Stimulated activated naive B cell treated with anti-CD40 and anti-IgM and Interleukin-4, amounts not matched to agents 10 μg/mL and 1 μg/mL and 100 μg/mL, for 72 hours (primary cell): ENCODE results near the gene DCTN3.

Source experiments
- ATAC-seq, 2 donors: fragments of 150-1000 bp; cut with Tn5 transposase; replicated peaks; 2 replicates each; pipeline ENCODE4 v1.10.0; 2021; ENCODE audit warnings: moderate library complexity in 1 of 2
- DNase-seq: peaks from one replicate; pipeline ENCODE4 v3.0.0; 2021
- H3K27ac Mint-ChIP-seq: one replicate; pipeline ENCODE4 v1.8.0; 2022; ENCODE audit warnings: mild to moderate bottlenecking, mixed read lengths
- H3K27me3 Mint-ChIP-seq, 2 donors: one replicate each; pipeline ENCODE4 v1.8.0; 2022; ENCODE audit warnings: mixed read lengths in 2 of 2
- H3K36me3 Mint-ChIP-seq, 2 donors: one replicate each; pipeline ENCODE4 v1.8.0; 2022; ENCODE audit warnings: mixed read lengths in 2 of 2, mild to moderate bottlenecking in 1 of 2
- H3K4me1 Mint-ChIP-seq, 2 donors: one replicate each; pipeline ENCODE4 v1.8.0; 2022; ENCODE audit warnings: mixed read lengths in 2 of 2, mild to moderate bottlenecking in 1 of 2
- H3K4me3 Mint-ChIP-seq, 2 donors: one replicate each; pipeline ENCODE4 v1.8.0; 2022; ENCODE audit warnings: mild to moderate bottlenecking in 2 of 2, mixed read lengths in 2 of 2, moderate library complexity in 1 of 2
- H3K9me3 Mint-ChIP-seq, 2 donors: one replicate each; pipeline ENCODE4 v1.8.0; 2022; ENCODE audit warnings: mixed read lengths in 2 of 2, mild to moderate bottlenecking in 1 of 2

Gene DCTN3

GRCh38 chr9:34600908-34601307 is 19.4 kb downstream of the DCTN3 start:
- Mint-ChIP-seq H3K4me1 (peaks cover 0 to 2% of the 10 kb centered on the region in 2 donors), H3K9me3 (no peaks in the 10 kb centered on the region), H3K27ac (no peak overlapping the region), H3K27me3 (peaks cover 17 to 26% of the 10 kb centered on the region in 2 donors), H3K4me3 (no peak overlapping the region), H3K36me3 (no peaks in the 10 kb centered on the region)
- ATAC-seq (no peak), DNase-seq (no peak)

- peaks cover 0 to 2% of the 10 kb centered on the region in 2 donors for H3K4me1 Mint-ChIP-seq
- no peak overlapping the region for H3K27ac Mint-ChIP-seq
- no peaks in the 10 kb centered on the region for H3K9me3 Mint-ChIP-seq
- no peak overlapping the region for H3K4me3 Mint-ChIP-seq
- DNase-seq, result no peak
- no peak for ATAC-seq
- peaks cover 23 to 32% of the 10 kb centered on the region in 2 donors for H3K27me3 Mint-ChIP-seq
- no peaks in the 10 kb centered on the region for H3K36me3 Mint-ChIP-seq
Measured at GRCh38 chr9:34599546-34599945, 20.7 kb downstream of the DCTN3 start.

DNA sequence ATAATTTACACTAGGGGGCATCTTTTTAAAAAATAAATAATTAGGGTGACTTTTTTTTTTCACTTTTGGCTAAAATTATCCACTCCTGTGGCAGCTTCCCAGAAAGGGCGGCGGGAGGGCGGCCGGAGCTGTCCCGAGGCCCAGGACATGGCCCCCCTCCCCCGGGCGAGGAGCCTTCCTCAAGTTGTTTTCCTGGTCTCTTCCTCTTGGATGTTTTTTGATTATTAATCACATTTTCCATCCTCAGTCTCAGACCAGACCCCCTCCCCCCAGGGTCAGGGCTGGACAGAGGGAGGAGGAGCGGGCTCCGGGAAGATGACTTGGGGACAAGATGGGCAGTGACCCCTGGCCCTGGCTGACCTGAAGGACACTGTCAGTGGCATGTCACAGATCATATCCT is 26.1 kb downstream of the DCTN3 start:
- no peak for ATAC-seq
- H3K4me3 Mint-ChIP-seq, result no peak overlapping the region
- H3K9me3 Mint-ChIP-seq, result no peaks in the 10 kb centered on the region
- H3K36me3 Mint-ChIP-seq, result peaks cover 0 to 5% of the 10 kb centered on the region in 2 donors
- peaks cover 28 to 40% of the 10 kb centered on the region in 2 donors for H3K4me1 Mint-ChIP-seq
- H3K27me3 Mint-ChIP-seq, result peaks cover 56 to 64% of the 10 kb centered on the region in 2 donors
- DNase-seq, result no peak
- H3K27ac Mint-ChIP-seq, result no peak overlapping the region

GRCh38 chr9:34592895-34593601 is 27.2 kb downstream of the DCTN3 start:
- Mint-ChIP-seq H3K4me3 (no peak overlapping the region), H3K27me3 (peaks cover 65 to 75% of the 10 kb centered on the region in 2 donors), H3K27ac (no peak overlapping the region), H3K4me1 (peaks cover 36 to 50% of the 10 kb centered on the region in 2 donors), H3K9me3 (no peaks in the 10 kb centered on the region), H3K36me3 (peaks cover 0 to 5% of the 10 kb centered on the region in 2 donors)
- no peak for DNase-seq
- ATAC-seq, result no peak

DNA sequence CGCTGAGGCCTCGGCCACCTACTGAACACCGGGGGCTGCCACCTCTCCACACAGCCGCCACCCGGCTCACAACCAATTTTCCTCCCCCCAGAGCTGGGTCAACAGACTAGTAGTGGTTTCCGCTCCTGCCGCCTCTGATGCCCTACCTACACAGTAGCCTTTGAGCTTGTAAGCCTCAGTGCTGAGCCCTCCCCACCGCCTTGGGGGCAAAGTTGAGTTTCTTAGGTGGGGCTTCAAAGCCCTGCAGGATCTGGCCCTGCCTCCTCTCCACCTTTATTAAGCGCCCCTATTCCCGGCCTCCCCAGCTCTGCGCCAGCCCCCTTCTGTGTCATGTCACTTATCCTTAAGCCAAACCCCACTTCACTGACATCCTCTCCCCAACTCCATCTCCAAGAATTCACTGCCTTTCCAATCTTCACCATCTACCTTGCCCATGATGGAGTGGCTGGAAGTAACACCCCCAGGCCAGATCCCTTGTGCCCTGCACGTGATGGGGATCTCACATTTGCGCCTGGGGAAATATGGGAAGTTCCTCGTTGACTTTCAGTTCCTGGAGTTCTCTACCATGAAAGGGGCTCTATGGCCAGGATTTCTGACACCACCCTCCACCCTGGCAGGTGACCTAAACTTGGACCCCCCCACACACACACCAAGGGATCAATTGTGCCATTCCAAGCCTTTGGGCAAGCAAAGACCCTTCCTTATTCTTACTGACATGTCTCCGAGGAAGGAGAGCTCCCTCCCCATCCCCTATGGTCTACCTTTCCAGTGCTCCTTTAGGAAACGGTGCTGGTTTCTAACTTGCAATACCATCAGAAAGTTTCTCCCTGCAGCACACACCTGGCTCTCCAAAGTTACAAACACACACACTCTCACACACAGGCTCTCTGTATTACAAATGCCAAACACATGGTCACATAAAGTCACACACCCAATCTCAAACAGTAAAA is 28.1 kb downstream of the DCTN3 start:
- H3K4me1 Mint-ChIP-seq, result peaks cover 36 to 50% of the 10 kb centered on the region in 2 donors
- H3K27ac Mint-ChIP-seq, result no peak overlapping the region
- H3K9me3 Mint-ChIP-seq, result no peaks in the 10 kb centered on the region
- peak overlapping the region; percentile 85 to 87 for H3K4me3 Mint-ChIP-seq
- peaks cover 0 to 5% of the 10 kb centered on the region in 2 donors for H3K36me3 Mint-ChIP-seq
- DNase-seq, result no peak
- ATAC-seq, result peak; percentile 8 to 10
- H3K27me3 Mint-ChIP-seq, result peaks cover 66 to 77% of the 10 kb centered on the region in 2 donors

GRCh38 chr9:34591248-34591916 is 28.9 kb downstream of the DCTN3 start:
- Mint-ChIP-seq H3K27ac (no peak overlapping the region), H3K9me3 (no peaks in the 10 kb centered on the region), H3K4me3 (peak overlapping the region; percentile 85 to 87), H3K4me1 (peaks cover 36 to 50% of the 10 kb centered on the region in 2 donors), H3K36me3 (peaks cover 0 to 5% of the 10 kb centered on the region in 2 donors), H3K27me3 (peaks cover 70 to 80% of the 10 kb centered on the region in 2 donors)
- DNase-seq (peak; percentile 59), ATAC-seq (peak; percentile 86)

- H3K27ac Mint-ChIP-seq, result peak overlapping the region; percentile 76
- peak overlapping the region; percentile 85 to 87 for H3K4me3 Mint-ChIP-seq
- DNase-seq, result no peak
- peak; percentile 20 to 23 for ATAC-seq
- H3K36me3 Mint-ChIP-seq, result peaks cover 0 to 5% of the 10 kb centered on the region in 2 donors
- H3K4me1 Mint-ChIP-seq, result peaks cover 38 to 54% of the 10 kb centered on the region in 2 donors
- no peaks in the 10 kb centered on the region for H3K9me3 Mint-ChIP-seq
- peaks cover 72 to 83% of the 10 kb centered on the region in 2 donors for H3K27me3 Mint-ChIP-seq
Measured at GRCh38 chr9:34590381-34591247, 29.7 kb downstream of the DCTN3 start.

DNA sequence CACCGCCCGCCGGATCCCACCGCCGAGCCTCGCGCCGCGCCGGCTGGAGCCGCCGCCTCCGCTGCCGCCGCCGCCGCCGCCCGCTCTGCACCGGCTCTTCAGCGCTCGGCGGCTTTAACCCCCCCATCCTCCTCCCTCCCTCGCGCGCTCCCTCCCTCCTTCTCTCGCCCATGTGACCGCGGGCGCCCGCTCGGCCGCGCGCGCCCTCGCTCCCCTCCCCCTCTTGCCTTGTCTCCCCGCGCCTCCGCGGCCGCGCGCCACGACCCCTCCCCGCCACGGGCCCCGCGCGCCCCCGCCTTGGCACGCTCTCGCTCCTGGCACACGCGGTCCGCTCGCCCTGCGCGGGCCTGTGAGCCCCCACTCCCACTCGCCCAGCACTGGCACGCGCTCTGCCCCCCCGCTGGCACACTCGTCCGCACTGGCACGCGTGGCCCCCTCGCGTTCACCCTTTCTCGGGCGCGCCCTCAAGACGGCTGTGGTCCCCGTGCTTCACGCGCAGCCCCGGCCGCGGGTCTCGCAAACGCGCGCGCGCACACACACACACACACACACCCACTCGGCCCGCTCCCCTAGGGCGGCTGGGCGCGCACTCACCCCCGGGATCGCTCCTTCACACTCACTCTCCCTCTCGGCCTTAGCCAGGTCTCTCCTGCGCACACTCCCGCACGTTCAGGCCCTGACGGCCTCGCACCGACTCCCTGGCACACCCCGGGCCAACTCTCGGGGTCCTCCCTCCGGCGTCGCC is 30.5 kb downstream of the DCTN3 start, which contains the start of gene CNTFR:
Gene CNTFR, minus strand, starts transcription at position 89 of the 745 bp plus-strand sequence. CDS start 20,743 bp downstream, outside the sequence.
- Mint-ChIP-seq H3K4me3 (peak within 1 kb of the TSS; percentile 85 to 87), H3K36me3 (peaks cover 0 to 5% of the 10 kb centered on the region in 2 donors), H3K27me3 (peaks cover 75 to 86% of the 10 kb centered on the region in 2 donors), H3K9me3 (no peaks in the 10 kb centered on the region), H3K4me1 (peaks cover 41 to 60% of the 10 kb centered on the region in 2 donors), H3K27ac (peak within 1 kb of the TSS; percentile 76)
- ATAC-seq, result peak in 1 of 2 donors; percentile 17
- no peak for DNase-seq

- no peak overlapping the region for H3K27ac Mint-ChIP-seq
- peaks cover 0 to 5% of the 10 kb centered on the region in 2 donors for H3K36me3 Mint-ChIP-seq
- no peaks in the 10 kb centered on the region for H3K9me3 Mint-ChIP-seq
- H3K4me1 Mint-ChIP-seq, result peaks cover 41 to 60% of the 10 kb centered on the region in 2 donors
- DNase-seq (no peak), ATAC-seq (no peak)
- H3K27me3 Mint-ChIP-seq, result peaks cover 81 to 92% of the 10 kb centered on the region in 2 donors
- peak overlapping the region; percentile 47 to 76 for H3K4me3 Mint-ChIP-seq
Measured at GRCh38 chr9:34588671-34589635, 31.3 kb downstream of the DCTN3 start.

- peaks cover 0 to 5% of the 10 kb centered on the region in 2 donors for H3K36me3 Mint-ChIP-seq
- H3K4me3 Mint-ChIP-seq, result no peak overlapping the region
- no peak for ATAC-seq
- no peak overlapping the region for H3K27ac Mint-ChIP-seq
- no peak for DNase-seq
- H3K4me1 Mint-ChIP-seq, result peaks cover 30 to 47% of the 10 kb centered on the region in 2 donors
- peaks cover 79 to 92% of the 10 kb centered on the region in 2 donors for H3K27me3 Mint-ChIP-seq
- no peaks in the 10 kb centered on the region for H3K9me3 Mint-ChIP-seq
Measured at GRCh38 chr9:34587271-34587670, 33.0 kb downstream of the DCTN3 start.

- peaks cover 22 to 35% of the 10 kb centered on the region in 2 donors for H3K4me1 Mint-ChIP-seq
- no peak overlapping the region for H3K4me3 Mint-ChIP-seq
- H3K9me3 Mint-ChIP-seq, result no peaks in the 10 kb centered on the region
- H3K27me3 Mint-ChIP-seq, result peaks cover 81 to 91% of the 10 kb centered on the region in 2 donors
- ATAC-seq (no peak), DNase-seq (no peak)
- H3K36me3 Mint-ChIP-seq, result peaks cover 0 to 5% of the 10 kb centered on the region in 2 donors
- H3K27ac Mint-ChIP-seq, result no peak overlapping the region
Measured at GRCh38 chr9:34585946-34586669, 34.2 kb downstream of the DCTN3 start.
